ENCODE data around the gene PLPPR3.

Gene PLPPR3

DNA sequence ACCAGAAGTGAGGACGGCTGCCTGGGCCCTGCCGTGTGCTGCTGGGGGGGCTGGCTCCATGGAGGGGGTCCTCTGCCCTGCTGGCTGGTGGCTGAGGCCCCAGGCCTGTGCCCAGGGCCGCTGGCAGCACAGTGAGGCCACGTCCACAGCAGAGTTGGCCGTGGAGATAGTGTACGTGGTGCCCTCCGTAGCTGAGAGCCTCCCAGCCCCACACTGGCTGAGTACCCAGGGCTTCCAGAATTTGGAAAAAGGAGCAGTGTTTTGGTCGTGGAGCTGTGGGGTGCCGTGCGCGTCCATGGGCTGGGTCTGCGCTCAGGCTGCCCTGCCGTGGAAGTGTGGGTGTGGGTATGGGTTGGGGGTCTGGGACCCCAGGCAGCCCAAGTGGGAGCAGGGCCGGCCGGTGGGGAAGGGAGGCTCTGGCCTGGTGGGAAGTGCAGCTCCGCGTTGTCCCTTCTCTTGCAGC, 18.6 kb downstream of the PLPPR3 start:
- TF ChIP-seq, protein P1, sequence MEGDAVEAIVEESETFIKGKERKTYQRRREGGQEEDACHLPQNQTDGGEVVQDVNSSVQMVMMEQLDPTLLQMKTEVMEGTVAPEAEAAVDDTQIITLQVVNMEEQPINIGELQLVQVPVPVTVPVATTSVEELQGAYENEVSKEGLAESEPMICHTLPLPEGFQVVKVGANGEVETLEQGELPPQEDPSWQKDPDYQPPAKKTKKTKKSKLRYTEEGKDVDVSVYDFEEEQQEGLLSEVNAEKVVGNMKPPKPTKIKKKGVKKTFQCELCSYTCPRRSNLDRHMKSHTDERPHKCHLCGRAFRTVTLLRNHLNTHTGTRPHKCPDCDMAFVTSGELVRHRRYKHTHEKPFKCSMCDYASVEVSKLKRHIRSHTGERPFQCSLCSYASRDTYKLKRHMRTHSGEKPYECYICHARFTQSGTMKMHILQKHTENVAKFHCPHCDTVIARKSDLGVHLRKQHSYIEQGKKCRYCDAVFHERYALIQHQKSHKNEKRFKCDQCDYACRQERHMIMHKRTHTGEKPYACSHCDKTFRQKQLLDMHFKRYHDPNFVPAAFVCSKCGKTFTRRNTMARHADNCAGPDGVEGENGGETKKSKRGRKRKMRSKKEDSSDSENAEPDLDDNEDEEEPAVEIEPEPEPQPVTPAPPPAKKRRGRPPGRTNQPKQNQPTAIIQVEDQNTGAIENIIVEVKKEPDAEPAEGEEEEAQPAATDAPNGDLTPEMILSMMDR (IDR thresholded peaks at IDR 0.05; ENCODE audit: insufficient read depth, low read length, poor library complexity, severe bottlenecking): no peak
- TF ChIP-seq EZH2phosphoT487 (conservative IDR thresholded peaks at IDR 0.05; ENCODE audit: low read length): no peak
- Histone ChIP-seq H3K36me3 (ENCODE audit: low read length) (peaks cover 18% of the 10 kb centered on the region; the same call in 1 of the 2 replicates), H3K79me2 (ENCODE audit: insufficient read depth, low read length) (peaks cover 87% of the 10 kb centered on the region), H3F3A (ENCODE audit: insufficient read depth) (no peaks in the 10 kb centered on the region), H3K27me3 (ENCODE audit: low read length) (no peaks in the 10 kb centered on the region), H3K27ac (ENCODE audit: low read depth, low read length) (no peak overlapping the region), H2AFZ (ENCODE audit: low read depth, low read length, severe bottlenecking) (no peak overlapping the region), H4K20me1 (ENCODE audit: low read depth, low read length) (peaks cover 44% of the 10 kb centered on the region), H3K9me3 (ENCODE audit: insufficient read depth, low read length) (no peaks in the 10 kb centered on the region), H3K9ac (ENCODE audit: low read length) (no peak overlapping the region), H3K4me2 (ENCODE audit: low read depth, low read length, poor library complexity, severe bottlenecking) (no peak overlapping the region), H3K4me3 (ENCODE audit: insufficient read depth, low read length, poor library complexity, severe bottlenecking) (no peak overlapping the region), H3K9me2 (replicated peaks; ENCODE audit: insufficient read depth, low read length) (no peaks in the 10 kb centered on the region)

DNA sequence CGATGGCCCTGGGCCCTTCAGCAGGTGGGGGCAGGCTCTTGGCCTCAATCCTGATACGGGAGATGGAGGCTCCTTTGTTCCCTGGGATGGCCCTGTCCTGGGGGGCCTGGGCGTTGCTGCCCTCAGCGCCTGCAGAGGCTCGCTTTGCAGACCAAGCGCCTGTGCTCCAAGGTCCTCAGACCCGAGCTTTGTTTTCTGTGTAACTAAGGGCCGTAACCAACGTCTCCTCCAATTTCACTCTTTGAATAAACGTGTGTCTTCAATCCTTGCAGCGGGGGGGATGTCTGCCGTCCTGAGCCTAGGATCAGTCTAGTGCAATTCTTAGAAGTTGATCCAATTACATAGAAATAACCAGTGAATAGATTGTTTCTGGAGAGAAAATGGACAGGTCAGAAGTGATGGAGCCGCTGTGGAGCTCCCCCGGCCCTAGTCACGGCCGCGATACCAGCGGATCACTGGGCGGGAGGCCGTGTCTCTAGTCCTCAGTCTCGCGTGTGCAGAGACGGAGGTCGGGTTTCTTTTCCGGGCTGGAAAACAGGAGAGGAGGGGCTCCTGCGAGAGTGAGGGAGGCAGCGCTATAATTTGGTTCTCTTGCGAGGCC, 19.2 kb downstream of the PLPPR3 start:
- Histone ChIP-seq H3K36me3 (ENCODE audit: low read length) (peaks cover 15% of the 10 kb centered on the region; the same call in 1 of the 2 replicates), H3K9ac (ENCODE audit: low read length) (no peak overlapping the region), H3K27ac (ENCODE audit: low read depth, low read length) (no peak overlapping the region), H2AFZ (ENCODE audit: low read depth, low read length, severe bottlenecking) (no peak overlapping the region), H3K9me2 (replicated peaks; ENCODE audit: insufficient read depth, low read length) (no peaks in the 10 kb centered on the region), H3K79me2 (ENCODE audit: insufficient read depth, low read length) (peaks cover 90% of the 10 kb centered on the region), H3F3A (ENCODE audit: insufficient read depth) (no peaks in the 10 kb centered on the region), H3K4me3 (ENCODE audit: insufficient read depth, low read length, poor library complexity, severe bottlenecking) (no peak overlapping the region), H3K27me3 (ENCODE audit: low read length) (no peaks in the 10 kb centered on the region), H3K9me3 (ENCODE audit: insufficient read depth, low read length) (no peaks in the 10 kb centered on the region), H3K4me2 (ENCODE audit: low read depth, low read length, poor library complexity, severe bottlenecking) (no peak overlapping the region), H4K20me1 (ENCODE audit: low read depth, low read length) (peaks cover 44% of the 10 kb centered on the region)
- no peak for TF ChIP-seq EZH2phosphoT487 (conservative IDR thresholded peaks at IDR 0.05; ENCODE audit: low read length)
- TF ChIP-seq, protein P1 (IDR thresholded peaks at IDR 0.05; ENCODE audit: insufficient read depth, low read length, poor library complexity, severe bottlenecking): no peak

DNA sequence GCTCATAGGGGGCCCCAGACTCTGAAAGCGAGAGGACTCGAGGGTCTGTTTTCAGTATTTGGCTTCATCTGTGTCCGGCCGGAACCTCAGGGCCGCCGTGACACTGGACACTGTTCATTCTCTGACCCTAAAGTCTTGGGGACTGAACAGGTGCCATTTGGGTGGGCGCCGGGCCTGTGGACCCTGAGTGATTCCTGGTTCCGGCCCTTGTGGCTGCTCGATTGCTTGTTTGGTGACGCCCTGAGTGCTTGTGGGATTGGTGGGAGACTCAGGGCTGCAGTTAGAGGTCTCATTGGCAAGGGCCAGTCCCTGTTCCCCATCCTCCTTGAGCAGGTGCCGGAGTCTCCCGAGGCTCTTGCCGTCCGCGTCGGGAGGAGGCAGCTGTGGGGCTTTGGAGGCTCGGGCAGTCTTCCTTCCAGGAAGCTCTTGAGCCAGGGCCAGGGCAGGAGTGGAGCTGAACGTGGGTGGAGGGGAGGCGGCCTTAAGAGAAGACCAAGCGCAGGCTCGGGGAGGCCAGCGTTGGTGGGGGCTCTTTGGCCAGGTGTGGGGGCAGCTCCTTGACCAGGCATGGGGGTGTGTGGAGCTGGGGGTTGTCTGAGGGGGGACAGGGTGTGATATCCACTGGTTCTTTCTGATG, 19.8 kb downstream of the PLPPR3 start:
- Histone ChIP-seq H3K36me3 (ENCODE audit: low read length) (peaks cover 14% of the 10 kb centered on the region; the same call in 1 of the 2 replicates), H3K27me3 (ENCODE audit: low read length) (no peaks in the 10 kb centered on the region), H3K27ac (ENCODE audit: low read depth, low read length) (no peak overlapping the region), H3K9me2 (replicated peaks; ENCODE audit: insufficient read depth, low read length) (no peaks in the 10 kb centered on the region), H2AFZ (ENCODE audit: low read depth, low read length, severe bottlenecking) (no peak overlapping the region), H3K4me3 (ENCODE audit: insufficient read depth, low read length, poor library complexity, severe bottlenecking) (no peak overlapping the region), H4K20me1 (ENCODE audit: low read depth, low read length) (peaks cover 40% of the 10 kb centered on the region), H3K79me2 (ENCODE audit: insufficient read depth, low read length) (peaks cover 85% of the 10 kb centered on the region), H3F3A (ENCODE audit: insufficient read depth) (no peaks in the 10 kb centered on the region), H3K4me2 (ENCODE audit: low read depth, low read length, poor library complexity, severe bottlenecking) (no peak overlapping the region), H3K9me3 (ENCODE audit: insufficient read depth, low read length) (no peaks in the 10 kb centered on the region), H3K9ac (ENCODE audit: low read length) (no peak overlapping the region)
- TF ChIP-seq EZH2phosphoT487 (conservative IDR thresholded peaks at IDR 0.05; ENCODE audit: low read length): no peak
- TF ChIP-seq, protein P1 (IDR thresholded peaks at IDR 0.05; ENCODE audit: insufficient read depth, low read length, poor library complexity, severe bottlenecking): no peak

Data from SU-DHL-6 (cell line).